ENCODE results near the gene MT1F.

- no peak for TF ChIP-seq ZNF274 (IDR thresholded peaks at IDR 0.05; ENCODE audit: low read depth, low read length)
- TF ChIP-seq YY1 (IDR thresholded peaks at IDR 0.05; ENCODE audit: insufficient read depth, insufficient read length), result no peak
- no peak for TF ChIP-seq SUZ12 (IDR thresholded peaks at IDR 0.05; ENCODE audit: extremely low read depth, insufficient read depth, insufficient read length)
These were observed 6.7 kb downstream of the MT1F start for GRCh38 chr16:56664506-56664905.

Measured in NT2/D1 (cell line).